Prostate gland (tissue), 2 donors: Measurements from ENCODE around the gene VAV2. TPM values are rescaled to one million over a fixed set of nuclear protein-coding genes. Genes with fewer than 3 reads are reported as not detected.

Experiments
- DNase-seq: peaks from one replicate; pipeline ENCODE4 v3.0.0-alpha.2; 2019; ENCODE audit warnings: low spot score
- H3K27ac ChIP-seq, 2 donors: fragments of 200-600 bp; sonication (generic); 2 replicates each; pipeline ENCODE4 v1.5.1; 2017 to 2019
- H3K27me3 ChIP-seq: fragments of 200-600 bp; sonication (generic); replicated peaks from 2 replicates; pipeline ENCODE4 v1.5.1; 2019; ENCODE audit not compliant: insufficient read depth
- H3K36me3 ChIP-seq, 2 donors: fragments of 200-600 bp; sonication (generic); 1 replicate in 1 of 2; 2 replicates in 1 of 2; pipeline versions ENCODE4 v1.5.1 to v1.8.1; 2017 to 2019
- H3K4me1 ChIP-seq: fragments of 200-600 bp; sonication (generic); replicated peaks from 2 replicates; pipeline ENCODE4 v1.5.1; 2019
- H3K4me3 ChIP-seq, 2 donors: fragments of 200-600 bp; sonication (generic); 2 replicates each; pipeline ENCODE4 v1.5.1; 2017 to 2019
- H3K9me3 ChIP-seq: fragments of 200-600 bp; sonication (generic); 2 replicates; pipeline ENCODE4 v1.5.1; 2017
- POLR2A ChIP-seq: fragments of 450-650 bp; IDR thresholded peaks from one replicate; pipeline ENCODE4 v1.6.1; 2016; ENCODE audit warnings: antibody characterized with exemption, mild to moderate bottlenecking
- POLR2AphosphoS5 ChIP-seq: sonication (generic); formaldehyde crosslinking; IDR thresholded peaks from one replicate; pipeline ENCODE4 v1.6.1; 2017; ENCODE audit warnings: antibody characterized with exemption
- WGBS: methylation state at CpG from one replicate; pipeline ENCODE4 v1.1.5; 2018; 5-methylcytosine and 5-hydroxymethylcytosine counted together
- intact Hi-C: fragments of 100-400 bp; cut with DNase I; formaldehyde crosslinking; loops from one replicate; pipeline ENCODE4 v1.14.2; 2022
- total RNA-seq, 2 donors: library from RNA; depleted of rRNA; stranded (reverse); fragments of >200 nt; gene quantifications; one replicate each; pipeline ENCODE4 v1.1.0, GENCODE V29; 2016
- TF ChIP-seq, protein P1 (sequence below), 4 experiments: fragments of 200-600 bp in 2 of 4; fragments of 450-650 bp in 2 of 4; sonication (generic) in 2 of 4; IDR thresholded peaks; 1 replicate in 3 of 4; 2 replicates in 1 of 4; pipeline ENCODE4 v1.5.1; 2016 to 2019; ENCODE audit warnings: antibody characterized with exemption in 4 of 4, mild to moderate bottlenecking in 2 of 4, moderate library complexity in 2 of 4

Gene VAV2
- total RNA-seq, 2 donors from 2014 or later = 13.5 to 19.5 TPM

DNA sequence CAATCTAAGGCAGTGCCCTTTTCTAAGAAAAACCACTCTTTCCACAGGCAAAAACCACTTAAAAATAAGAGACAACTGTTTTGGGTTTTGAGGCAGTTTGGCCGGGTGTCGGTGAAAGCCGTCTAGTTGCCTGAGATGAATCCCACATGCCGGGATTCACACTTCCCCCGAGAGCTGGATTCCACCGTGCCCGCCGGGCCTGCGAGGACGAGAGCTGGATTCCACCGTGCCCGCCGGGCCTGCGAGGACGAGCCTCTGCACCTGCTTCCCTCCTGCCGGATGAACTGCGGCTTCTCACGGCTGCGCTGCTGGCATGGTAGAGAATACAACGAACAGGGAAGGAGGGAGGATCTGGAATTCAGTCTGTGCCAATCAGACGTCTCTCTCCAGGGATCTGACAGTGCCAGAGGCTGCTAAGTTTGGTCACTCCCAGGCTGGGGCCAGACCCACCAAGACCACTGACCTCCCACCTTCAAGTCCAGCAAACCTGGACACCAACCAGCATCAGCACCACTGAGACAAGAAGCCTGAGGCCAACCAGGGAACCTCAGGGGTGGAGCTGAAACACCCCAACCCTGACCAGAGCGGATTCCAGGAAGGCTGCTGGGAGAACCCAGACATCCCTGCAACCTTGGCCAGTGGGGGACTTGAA lies 23.0 kb downstream of the VAV2 start:
- Histone ChIP-seq H3K27me3 (no peaks in the 10 kb centered on the region), H3K9me3 (no peaks in the 10 kb centered on the region), H3K4me3 (no peak overlapping the region), H3K27ac (no peak overlapping the region), H3K4me1 (no peaks in the 10 kb centered on the region), H3K36me3 (no peaks in the 10 kb centered on the region)
- WGBS = 60% methylated on average over 22 of the region's 22 CpGs
- TF ChIP-seq POLR2A = no peak
- TF ChIP-seq, protein P1, sequence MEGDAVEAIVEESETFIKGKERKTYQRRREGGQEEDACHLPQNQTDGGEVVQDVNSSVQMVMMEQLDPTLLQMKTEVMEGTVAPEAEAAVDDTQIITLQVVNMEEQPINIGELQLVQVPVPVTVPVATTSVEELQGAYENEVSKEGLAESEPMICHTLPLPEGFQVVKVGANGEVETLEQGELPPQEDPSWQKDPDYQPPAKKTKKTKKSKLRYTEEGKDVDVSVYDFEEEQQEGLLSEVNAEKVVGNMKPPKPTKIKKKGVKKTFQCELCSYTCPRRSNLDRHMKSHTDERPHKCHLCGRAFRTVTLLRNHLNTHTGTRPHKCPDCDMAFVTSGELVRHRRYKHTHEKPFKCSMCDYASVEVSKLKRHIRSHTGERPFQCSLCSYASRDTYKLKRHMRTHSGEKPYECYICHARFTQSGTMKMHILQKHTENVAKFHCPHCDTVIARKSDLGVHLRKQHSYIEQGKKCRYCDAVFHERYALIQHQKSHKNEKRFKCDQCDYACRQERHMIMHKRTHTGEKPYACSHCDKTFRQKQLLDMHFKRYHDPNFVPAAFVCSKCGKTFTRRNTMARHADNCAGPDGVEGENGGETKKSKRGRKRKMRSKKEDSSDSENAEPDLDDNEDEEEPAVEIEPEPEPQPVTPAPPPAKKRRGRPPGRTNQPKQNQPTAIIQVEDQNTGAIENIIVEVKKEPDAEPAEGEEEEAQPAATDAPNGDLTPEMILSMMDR (IDR thresholded peaks at IDR 0.05) = no peak
- TF ChIP-seq POLR2AphosphoS5 = no peak
- intact Hi-C loops = no loop called here
- no peak for DNase-seq

DNA sequence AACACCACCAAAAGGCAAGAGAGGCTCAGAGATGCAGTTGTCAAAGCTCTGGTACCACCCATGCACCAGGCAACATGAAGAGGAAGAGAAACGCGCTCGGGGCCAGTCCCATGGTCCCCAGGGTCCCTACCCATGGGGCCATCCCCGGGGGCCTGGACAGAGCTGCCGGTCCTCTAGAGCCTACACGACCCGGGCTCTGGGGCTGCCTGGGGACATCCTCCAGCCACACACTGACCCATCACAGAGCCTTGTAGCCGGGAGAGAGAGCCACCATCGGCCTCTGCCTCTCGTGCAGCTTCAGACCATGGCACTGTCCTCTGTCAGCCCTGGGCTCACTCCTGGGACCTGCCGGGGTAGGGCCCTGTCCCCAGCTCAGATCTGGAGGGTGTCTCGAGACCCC lies 23.7 kb downstream of the VAV2 start:
- Histone ChIP-seq H3K9me3 (no peaks in the 10 kb centered on the region), H3K27ac (no peak overlapping the region), H3K4me3 (no peak overlapping the region), H3K27me3 (no peaks in the 10 kb centered on the region), H3K36me3 (no peaks in the 10 kb centered on the region), H3K4me1 (no peaks in the 10 kb centered on the region)
- WGBS = 87% methylated on average over 12 of the region's 12 CpGs
- intact Hi-C loops = no loop called here
- DNase-seq = no peak
- TF ChIP-seq, protein P1 (IDR thresholded peaks at IDR 0.05) = no peak
- no peak for TF ChIP-seq POLR2A
- no peak for TF ChIP-seq POLR2AphosphoS5

DNA sequence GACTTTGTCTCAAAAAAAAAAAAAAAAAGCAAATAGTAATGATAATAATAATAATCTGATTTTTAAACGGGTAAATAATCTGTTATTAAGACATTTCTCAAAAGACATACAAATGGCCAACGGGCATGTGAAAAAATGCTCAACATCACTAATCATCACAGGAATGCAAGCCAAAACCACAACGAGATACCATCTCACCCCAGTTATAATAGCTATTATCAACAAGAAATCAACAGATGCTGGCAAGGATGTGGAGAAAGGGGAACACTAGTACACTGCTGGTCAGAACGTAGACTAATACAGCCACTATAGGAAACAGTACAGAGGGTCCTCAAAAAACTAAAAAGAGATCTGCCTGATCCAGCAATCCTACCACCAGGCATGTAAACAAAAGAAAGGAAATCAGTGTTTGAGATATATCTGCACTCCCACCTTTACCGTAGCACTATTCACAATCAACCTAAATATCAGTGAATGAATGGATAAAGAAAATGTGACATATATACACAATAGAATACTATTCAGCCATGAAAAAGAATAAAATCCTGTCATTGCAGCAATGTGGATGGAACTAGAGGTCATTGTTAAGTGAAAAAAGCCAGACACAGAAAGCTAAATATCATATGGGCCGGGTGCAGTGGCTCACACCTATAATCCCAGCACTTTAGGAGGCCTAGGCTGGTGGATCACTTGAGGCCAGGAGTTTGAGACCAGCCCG lies 24.9 kb downstream of the VAV2 start:
- H3K4me3 ChIP-seq = no peak overlapping the region
- no peaks in the 10 kb centered on the region for H3K4me1 ChIP-seq
- H3K27ac ChIP-seq = no peak overlapping the region
- no peaks in the 10 kb centered on the region for H3K9me3 ChIP-seq
- 62% methylated on average over 7 of the region's 7 CpGs for WGBS
- no peak for DNase-seq
- intact Hi-C loops = no loop called here
- no peaks in the 10 kb centered on the region for H3K27me3 ChIP-seq
- H3K36me3 ChIP-seq = no peaks in the 10 kb centered on the region
- TF ChIP-seq, protein P1 (IDR thresholded peaks at IDR 0.05) = no peak
- no peak for TF ChIP-seq POLR2A
- TF ChIP-seq POLR2AphosphoS5 = no peak

GRCh38 chr9:133964463-133964862 lies 27.7 kb downstream of the VAV2 start:
- H3K27me3 ChIP-seq = no peaks in the 10 kb centered on the region
- WGBS = 94% methylated on average over 2 of the region's 2 CpGs
- no peak for TF ChIP-seq POLR2AphosphoS5
- no peak for TF ChIP-seq POLR2A
- TF ChIP-seq, protein P1 (IDR thresholded peaks at IDR 0.05) = no peak
- DNase-seq = no peak
- no peaks in the 10 kb centered on the region for H3K36me3 ChIP-seq
- no peak overlapping the region for H3K4me3 ChIP-seq
- no peaks in the 10 kb centered on the region for H3K9me3 ChIP-seq
- intact Hi-C loops = no loop called here
- H3K27ac ChIP-seq = no peak overlapping the region
- no peaks in the 10 kb centered on the region for H3K4me1 ChIP-seq

- no peaks in the 10 kb centered on the region for H3K9me3 ChIP-seq
- H3K27ac ChIP-seq = no peak overlapping the region
- intact Hi-C loops = no loop called here
- DNase-seq = no peak
- TF ChIP-seq, protein P1 (IDR thresholded peaks at IDR 0.05) = no peak
- TF ChIP-seq POLR2AphosphoS5 = no peak
- no peak for TF ChIP-seq POLR2A
- H3K4me1 ChIP-seq = no peaks in the 10 kb centered on the region
- H3K36me3 ChIP-seq = no peaks in the 10 kb centered on the region
- WGBS = 95% methylated on average over 10 of the region's 10 CpGs
- no peak overlapping the region for H3K4me3 ChIP-seq
- H3K27me3 ChIP-seq = no peaks in the 10 kb centered on the region
Measured at GRCh38 chr9:133963166-133963565, 29.0 kb downstream of the VAV2 start.
